HCT116 (cell line): ENCODE data around the gene CCDC92B.

ENCODE experiments used
- CEBPB ChIP-seq: IDR thresholded peaks from 2 replicates; pipeline ENCODE4 v1.6.1; 2012; ENCODE audit warnings: low read depth
- ELF1 ChIP-seq: IDR thresholded peaks from 2 replicates; pipeline ENCODE4 v1.6.1; 2012; ENCODE audit warnings: low read depth, borderline replicate concordance
- FOSL1 ChIP-seq: IDR thresholded peaks from 2 replicates; pipeline ENCODE4 v1.6.1; 2012; ENCODE audit warnings: low read depth
- JUND ChIP-seq: IDR thresholded peaks from 2 replicates; pipeline ENCODE4 v1.6.1; 2012
- POLR2A ChIP-seq: IDR thresholded peaks from 2 replicates; pipeline ENCODE4 v1.7.0; 2011; ENCODE audit warnings: borderline replicate concordance; ENCODE audit not compliant: insufficient read depth, insufficient read length; ENCODE audit errors: extremely low read depth
- POLR2AphosphoS5 ChIP-seq: IDR thresholded peaks from 2 replicates; pipeline ENCODE4 v1.6.1; 2011; ENCODE audit warnings: mild to moderate bottlenecking, low read depth, low read length, moderate library complexity
- RAD21 ChIP-seq: IDR thresholded peaks from 2 replicates; pipeline ENCODE4 v1.6.1; 2012; ENCODE audit warnings: low read depth, mild to moderate bottlenecking
- SP1 ChIP-seq: IDR thresholded peaks from 2 replicates; pipeline ENCODE4 v1.6.1; 2012; ENCODE audit warnings: low read depth
- TCF7L2 ChIP-seq: IDR thresholded peaks from 2 replicates; pipeline ENCODE4 v1.7.0; 2011; ENCODE audit warnings: borderline replicate concordance, inconsistent platforms; ENCODE audit not compliant: insufficient read depth, insufficient read length; ENCODE audit errors: extremely low read depth
- YY1 ChIP-seq: IDR thresholded peaks from 2 replicates; pipeline ENCODE4 v1.6.1; 2011; ENCODE audit warnings: low read length, low read depth, moderate library complexity, mild to moderate bottlenecking; ENCODE audit not compliant: insufficient replicate concordance; ENCODE audit errors: extremely low read depth
- ZFX ChIP-seq: fragments of 450-650 bp; IDR thresholded peaks from 2 replicates; pipeline ENCODE4 v1.6.1; 2017
- ZNF274 ChIP-seq: fragments of 200-500 bp; sonication (Bioruptor generic); IDR thresholded peaks from 2 replicates; pipeline ENCODE4 v1.6.1; 2014; ENCODE audit warnings: mild to moderate bottlenecking, low read depth, low read length, inconsistent platforms
- TF ChIP-seq, protein P1 (sequence below), 3 experiments: fragments of 200-600 bp in 1 of 3; sonication (generic) in 1 of 3; IDR thresholded peaks in 2 of 3; conservative IDR thresholded peaks in 1 of 3; 2 replicates each; pipeline ENCODE4 v1.5.1; 2012 to 2017; ENCODE audit warnings: low read depth in 2 of 3, low read length in 2 of 3, antibody characterized with exemption in 1 of 3, borderline replicate concordance in 1 of 3, control low read depth in 1 of 3, mild to moderate bottlenecking in 1 of 3, mixed read lengths in 1 of 3, mixed run types in 1 of 3, moderate library complexity in 1 of 3; ENCODE audit not compliant: insufficient read depth in 1 of 3
- TF ChIP-seq, protein P2 (sequence below): IDR thresholded peaks from 2 replicates; pipeline ENCODE4 v1.6.1; 2011; ENCODE audit warnings: mild to moderate bottlenecking, low read length, moderate library complexity; ENCODE audit not compliant: insufficient replicate concordance; ENCODE audit errors: extremely low read depth

DNA sequence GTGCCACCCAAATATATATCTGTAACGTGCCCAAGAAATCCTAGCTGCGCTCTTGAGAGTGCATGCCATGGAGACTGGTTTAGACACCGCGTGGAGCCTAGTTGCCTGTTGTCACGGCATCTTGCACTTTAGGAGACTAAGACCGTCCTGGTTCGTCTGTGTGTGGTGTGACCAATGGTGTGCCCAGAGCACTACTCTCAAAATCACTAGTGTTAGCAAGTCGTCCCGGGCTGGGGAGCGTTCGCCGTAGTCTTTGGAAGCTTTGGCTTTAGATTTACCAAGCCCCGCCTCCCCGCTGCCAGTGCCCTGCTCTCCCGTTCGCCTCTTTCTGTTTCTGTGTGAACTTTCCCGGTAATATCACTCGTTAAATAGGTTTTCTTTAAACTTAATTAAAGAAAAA, 64.9 kb downstream of the CCDC92B start:
- TF ChIP-seq TCF7L2 = no peak
- TF ChIP-seq, protein P1, sequence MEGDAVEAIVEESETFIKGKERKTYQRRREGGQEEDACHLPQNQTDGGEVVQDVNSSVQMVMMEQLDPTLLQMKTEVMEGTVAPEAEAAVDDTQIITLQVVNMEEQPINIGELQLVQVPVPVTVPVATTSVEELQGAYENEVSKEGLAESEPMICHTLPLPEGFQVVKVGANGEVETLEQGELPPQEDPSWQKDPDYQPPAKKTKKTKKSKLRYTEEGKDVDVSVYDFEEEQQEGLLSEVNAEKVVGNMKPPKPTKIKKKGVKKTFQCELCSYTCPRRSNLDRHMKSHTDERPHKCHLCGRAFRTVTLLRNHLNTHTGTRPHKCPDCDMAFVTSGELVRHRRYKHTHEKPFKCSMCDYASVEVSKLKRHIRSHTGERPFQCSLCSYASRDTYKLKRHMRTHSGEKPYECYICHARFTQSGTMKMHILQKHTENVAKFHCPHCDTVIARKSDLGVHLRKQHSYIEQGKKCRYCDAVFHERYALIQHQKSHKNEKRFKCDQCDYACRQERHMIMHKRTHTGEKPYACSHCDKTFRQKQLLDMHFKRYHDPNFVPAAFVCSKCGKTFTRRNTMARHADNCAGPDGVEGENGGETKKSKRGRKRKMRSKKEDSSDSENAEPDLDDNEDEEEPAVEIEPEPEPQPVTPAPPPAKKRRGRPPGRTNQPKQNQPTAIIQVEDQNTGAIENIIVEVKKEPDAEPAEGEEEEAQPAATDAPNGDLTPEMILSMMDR (IDR thresholded peaks at IDR 0.05 in 2 of 3, conservative IDR thresholded peaks at IDR 0.05 in 1 of 3; ENCODE audit: borderline replicate concordance in 1 of 3, insufficient read depth in 1 of 3, low read depth in 2 of 3, low read length in 2 of 3) = no peak
- no peak for TF ChIP-seq POLR2AphosphoS5
- no peak for TF ChIP-seq FOSL1
- TF ChIP-seq SP1 = no peak
- TF ChIP-seq YY1 = no peak
- TF ChIP-seq JUND = no peak
- TF ChIP-seq, protein P2, sequence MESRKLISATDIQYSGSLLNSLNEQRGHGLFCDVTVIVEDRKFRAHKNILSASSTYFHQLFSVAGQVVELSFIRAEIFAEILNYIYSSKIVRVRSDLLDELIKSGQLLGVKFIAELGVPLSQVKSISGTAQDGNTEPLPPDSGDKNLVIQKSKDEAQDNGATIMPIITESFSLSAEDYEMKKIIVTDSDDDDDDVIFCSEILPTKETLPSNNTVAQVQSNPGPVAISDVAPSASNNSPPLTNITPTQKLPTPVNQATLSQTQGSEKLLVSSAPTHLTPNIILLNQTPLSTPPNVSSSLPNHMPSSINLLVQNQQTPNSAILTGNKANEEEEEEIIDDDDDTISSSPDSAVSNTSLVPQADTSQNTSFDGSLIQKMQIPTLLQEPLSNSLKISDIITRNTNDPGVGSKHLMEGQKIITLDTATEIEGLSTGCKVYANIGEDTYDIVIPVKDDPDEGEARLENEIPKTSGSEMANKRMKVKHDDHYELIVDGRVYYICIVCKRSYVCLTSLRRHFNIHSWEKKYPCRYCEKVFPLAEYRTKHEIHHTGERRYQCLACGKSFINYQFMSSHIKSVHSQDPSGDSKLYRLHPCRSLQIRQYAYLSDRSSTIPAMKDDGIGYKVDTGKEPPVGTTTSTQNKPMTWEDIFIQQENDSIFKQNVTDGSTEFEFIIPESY = no peak
- TF ChIP-seq ZFX = no peak
- TF ChIP-seq CEBPB = no peak
- no peak for TF ChIP-seq POLR2A
- TF ChIP-seq ZNF274 = no peak
- no peak for TF ChIP-seq ELF1
- TF ChIP-seq RAD21 = no peak
